Neural progenitor cell (in vitro differentiated cells): ENCODE data around the gene NAA15. TPM values are rescaled to one million over a fixed set of nuclear protein-coding genes. Genes with fewer than 3 reads are reported as not detected.

Experiments
- DNase-seq: peaks from one replicate; pipeline ENCODE4 v3.0.0-alpha.2; 2016; ENCODE audit warnings: low spot score
- H2AFZ ChIP-seq: fragments of 200-600 bp; sonication (generic); replicated peaks from 2 replicates; pipeline ENCODE4 v1.6.1; 2016; ENCODE audit warnings: antibody characterized with exemption
- H3F3A ChIP-seq: fragments of 200-600 bp; sonication (generic); 2 replicates; pipeline ENCODE4 v1.6.1; 2016; ENCODE audit warnings: antibody characterized with exemption, low read depth
- H3K27ac ChIP-seq: fragments of 200-600 bp; sonication (generic); 2 replicates; pipeline ENCODE4 v1.5.1; 2016; ENCODE audit warnings: mild to moderate bottlenecking
- H3K27me3 ChIP-seq: fragments of 200-600 bp; sonication (generic); 2 replicates; pipeline ENCODE4 v1.6.1; 2016; ENCODE audit warnings: mild to moderate bottlenecking, moderate library complexity
- H3K36me3 ChIP-seq: fragments of 200-600 bp; sonication (generic); 2 replicates; pipeline ENCODE4 v1.5.1; 2016
- H3K4me1 ChIP-seq: fragments of 200-600 bp; sonication (generic); 2 replicates; pipeline ENCODE4 v1.6.1; 2016; ENCODE audit warnings: mixed run types
- H3K4me2 ChIP-seq: fragments of 200-600 bp; sonication (generic); 2 replicates; pipeline ENCODE4 v1.6.1; 2016
- H3K4me3 ChIP-seq: fragments of 200-600 bp; sonication (generic); 2 replicates; pipeline ENCODE4 v1.5.1; 2016
- H3K79me2 ChIP-seq: fragments of 200-600 bp; sonication (generic); 2 replicates; pipeline ENCODE4 v1.6.1; 2016; ENCODE audit warnings: low read depth
- H3K9ac ChIP-seq: fragments of 200-600 bp; sonication (generic); 2 replicates; pipeline ENCODE4 v1.6.1; 2016
- H3K9me3 ChIP-seq: fragments of 200-600 bp; sonication (generic); 2 replicates; pipeline ENCODE4 v1.5.1; 2016; ENCODE audit warnings: low read depth
- H4K20me1 ChIP-seq: fragments of 200-600 bp; sonication (generic); 2 replicates; pipeline ENCODE4 v1.6.1; 2016; ENCODE audit warnings: low read depth
- H3K27ac Mint-ChIP-seq: 3 replicates; pipeline ENCODE4 v1.8.0; 2021; ENCODE audit warnings: mixed read lengths
- H3K27me3 Mint-ChIP-seq: 2 replicates; pipeline ENCODE4 v1.8.0; 2022; ENCODE audit warnings: low read depth, mild to moderate bottlenecking, inconsistent platforms, moderate library complexity, mixed read lengths; ENCODE audit not compliant: insufficient read depth
- H3K36me3 Mint-ChIP-seq: 3 replicates; pipeline ENCODE4 v1.8.0; 2021; ENCODE audit warnings: mixed read lengths
- H3K4me1 Mint-ChIP-seq: 3 replicates; pipeline ENCODE4 v1.8.0; 2021; ENCODE audit warnings: mixed read lengths
- H3K4me3 Mint-ChIP-seq: 3 replicates; pipeline ENCODE4 v1.8.0; 2021; ENCODE audit warnings: mild to moderate bottlenecking, moderate library complexity, mixed read lengths
- H3K9me3 Mint-ChIP-seq: 3 replicates; pipeline ENCODE4 v1.8.0; 2020; ENCODE audit warnings: mixed read lengths
- EZH2 ChIP-seq: fragments of 200-600 bp; sonication (generic); IDR thresholded peaks from 2 replicates; pipeline ENCODE4 v1.6.1; 2017; ENCODE audit warnings: antibody characterized with exemption, mild to moderate bottlenecking, moderate library complexity
- EZH2phosphoT487 ChIP-seq: fragments of 200-600 bp; sonication (generic); IDR thresholded peaks from 2 replicates; pipeline ENCODE4 v1.6.1; 2017; ENCODE audit warnings: antibody characterized with exemption
- total RNA-seq: library from RNA; depleted of rRNA; stranded (reverse); fragments of >200 nt; gene quantifications from 2 replicates; pipeline ENCODE4 v1.2.3, GENCODE V29; 2015; ENCODE audit warnings: low replicate concordance
- TF ChIP-seq, protein P1 (sequence below): fragments of 200-600 bp; sonication (generic); IDR thresholded peaks from 2 replicates; pipeline ENCODE4 v1.5.1; 2017; ENCODE audit warnings: antibody characterized with exemption, mild to moderate bottlenecking

NAA15 gene
- total RNA-seq, 1 donor from 2014 or later: 69.0 TPM

DNA sequence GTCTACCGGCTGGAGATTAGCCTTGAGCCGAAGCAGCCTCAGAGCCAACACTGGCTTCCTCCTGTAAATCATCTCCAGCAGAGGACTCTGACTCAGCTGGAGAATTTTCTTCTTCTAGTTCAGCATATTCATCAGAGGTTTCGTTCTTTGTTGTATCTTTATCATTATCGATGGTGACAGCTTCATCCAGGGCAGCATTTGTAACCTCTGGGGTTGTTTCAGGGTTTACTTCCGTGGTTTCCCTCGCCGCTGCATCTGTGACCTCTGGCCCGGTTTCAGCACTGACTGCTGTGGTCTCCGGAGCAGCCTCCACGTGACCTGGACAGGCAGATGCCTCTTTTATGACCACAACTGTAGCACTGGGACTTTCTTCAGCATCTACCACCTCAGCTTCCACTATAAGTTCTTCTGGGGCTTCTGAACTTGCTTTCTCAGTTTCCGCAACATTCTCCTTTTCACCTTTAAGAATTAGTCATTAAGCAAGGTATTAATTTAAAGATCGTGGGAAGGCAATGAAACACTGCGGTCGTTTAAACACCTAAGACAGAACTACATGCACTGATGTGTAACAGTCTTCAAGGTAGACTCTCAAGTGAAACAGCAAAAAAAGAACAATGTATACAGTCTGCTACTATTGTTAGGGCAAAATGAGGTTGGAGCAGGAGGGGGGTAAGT is 34.6 kb upstream of the NAA15 start:
- H3K9me3 ChIP-seq: no peaks in the 10 kb centered on the region
- Mint-ChIP-seq H3K27me3 (no peaks in the 10 kb centered on the region), H3K4me1 (peaks cover 15% of the 10 kb centered on the region), H3K36me3 (no peaks in the 10 kb centered on the region), H3K4me3 (peak overlapping the region; percentile 64), H3K9me3 (no peaks in the 10 kb centered on the region), H3K27ac (no peak overlapping the region)
- TF ChIP-seq, protein P1, sequence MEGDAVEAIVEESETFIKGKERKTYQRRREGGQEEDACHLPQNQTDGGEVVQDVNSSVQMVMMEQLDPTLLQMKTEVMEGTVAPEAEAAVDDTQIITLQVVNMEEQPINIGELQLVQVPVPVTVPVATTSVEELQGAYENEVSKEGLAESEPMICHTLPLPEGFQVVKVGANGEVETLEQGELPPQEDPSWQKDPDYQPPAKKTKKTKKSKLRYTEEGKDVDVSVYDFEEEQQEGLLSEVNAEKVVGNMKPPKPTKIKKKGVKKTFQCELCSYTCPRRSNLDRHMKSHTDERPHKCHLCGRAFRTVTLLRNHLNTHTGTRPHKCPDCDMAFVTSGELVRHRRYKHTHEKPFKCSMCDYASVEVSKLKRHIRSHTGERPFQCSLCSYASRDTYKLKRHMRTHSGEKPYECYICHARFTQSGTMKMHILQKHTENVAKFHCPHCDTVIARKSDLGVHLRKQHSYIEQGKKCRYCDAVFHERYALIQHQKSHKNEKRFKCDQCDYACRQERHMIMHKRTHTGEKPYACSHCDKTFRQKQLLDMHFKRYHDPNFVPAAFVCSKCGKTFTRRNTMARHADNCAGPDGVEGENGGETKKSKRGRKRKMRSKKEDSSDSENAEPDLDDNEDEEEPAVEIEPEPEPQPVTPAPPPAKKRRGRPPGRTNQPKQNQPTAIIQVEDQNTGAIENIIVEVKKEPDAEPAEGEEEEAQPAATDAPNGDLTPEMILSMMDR: no peak
- H3K27me3 ChIP-seq: no peaks in the 10 kb centered on the region
- no peaks in the 10 kb centered on the region for H4K20me1 ChIP-seq
- peak overlapping the region; percentile 60 for H3K4me2 ChIP-seq
- peak overlapping the region; percentile 73 for H2AFZ ChIP-seq
- no peaks in the 10 kb centered on the region for H3K36me3 ChIP-seq
- H3K9ac ChIP-seq: no peak overlapping the region
- H3F3A ChIP-seq: no peaks in the 10 kb centered on the region
- H3K79me2 ChIP-seq: no peaks in the 10 kb centered on the region
- H3K4me1 ChIP-seq: peaks cover 11% of the 10 kb centered on the region
- peak; percentile 35 for DNase-seq
- no peak overlapping the region for H3K27ac ChIP-seq
- no peak overlapping the region for H3K4me3 ChIP-seq

DNA sequence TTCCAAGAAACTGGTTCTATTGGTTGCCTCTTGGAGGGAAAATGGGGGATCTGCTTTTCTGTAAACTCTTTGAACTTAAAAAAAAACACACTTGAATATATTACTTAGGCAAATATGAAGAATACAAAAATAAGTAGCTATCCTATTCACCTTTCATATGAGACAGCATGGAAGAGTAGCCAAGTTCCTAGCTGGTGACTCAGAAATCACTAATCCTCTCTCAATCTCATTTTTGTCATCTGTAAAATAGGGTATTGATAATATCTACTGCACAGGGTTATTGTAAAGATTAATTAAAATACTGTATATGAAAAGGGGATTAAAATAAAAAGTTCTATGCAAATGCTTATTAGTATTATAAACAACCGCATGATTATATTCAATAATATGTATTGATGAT is 34.0 kb upstream of the NAA15 start:
- no peak overlapping the region for H3K4me3 ChIP-seq
- H3K79me2 ChIP-seq: no peaks in the 10 kb centered on the region
- no peaks in the 10 kb centered on the region for H3F3A ChIP-seq
- no peaks in the 10 kb centered on the region for H3K36me3 Mint-ChIP-seq
- H3K4me2 ChIP-seq: peak overlapping the region; percentile 60
- no peak overlapping the region for H3K27ac Mint-ChIP-seq
- H2AFZ ChIP-seq: peak overlapping the region; percentile 73
- H3K27ac ChIP-seq: no peak overlapping the region
- no peaks in the 10 kb centered on the region for H3K36me3 ChIP-seq
- no peaks in the 10 kb centered on the region for H4K20me1 ChIP-seq
- no peaks in the 10 kb centered on the region for H3K27me3 ChIP-seq
- TF ChIP-seq, protein P1: no peak
- TF ChIP-seq EZH2phosphoT487 (no peak), EZH2 (no peak)
- DNase-seq: no peak
- no peak overlapping the region for H3K4me3 Mint-ChIP-seq
- peaks cover 15% of the 10 kb centered on the region for H3K4me1 Mint-ChIP-seq
- H3K9me3 ChIP-seq: no peaks in the 10 kb centered on the region
- no peak overlapping the region for H3K9ac ChIP-seq
- H3K9me3 Mint-ChIP-seq: no peaks in the 10 kb centered on the region
- H3K27me3 Mint-ChIP-seq: no peaks in the 10 kb centered on the region
- peaks cover 11% of the 10 kb centered on the region for H3K4me1 ChIP-seq

DNA sequence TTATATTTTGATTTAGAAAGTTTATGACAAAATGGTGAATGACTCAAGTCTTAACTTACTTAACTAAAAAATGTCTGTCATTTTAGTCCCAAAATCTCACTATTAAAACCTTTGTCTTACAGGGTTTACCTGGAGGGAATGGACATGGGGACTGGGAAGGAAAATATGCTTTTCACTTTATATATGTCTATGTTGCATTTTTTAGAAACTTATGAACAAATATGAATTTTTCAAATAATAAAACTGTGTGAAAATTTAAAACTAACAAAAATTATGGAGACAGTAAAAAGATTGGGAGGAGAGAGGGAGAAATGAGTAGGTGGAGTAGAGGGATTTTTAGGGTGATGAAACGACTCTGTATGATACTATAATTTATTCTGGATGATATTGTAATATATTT is 27.5 kb upstream of the NAA15 start:
- Mint-ChIP-seq H3K4me1 (peaks cover 2% of the 10 kb centered on the region), H3K27me3 (peaks cover 5% of the 10 kb centered on the region), H3K36me3 (no peaks in the 10 kb centered on the region), H3K4me3 (no peak overlapping the region), H3K9me3 (no peaks in the 10 kb centered on the region), H3K27ac (no peak overlapping the region)
- DNase-seq: no peak
- peaks cover 2% of the 10 kb centered on the region for H3F3A ChIP-seq
- H3K9ac ChIP-seq: no peak overlapping the region
- H3K27me3 ChIP-seq: peaks cover 26% of the 10 kb centered on the region
- H3K36me3 ChIP-seq: no peaks in the 10 kb centered on the region
- no peaks in the 10 kb centered on the region for H3K9me3 ChIP-seq
- no peaks in the 10 kb centered on the region for H3K4me1 ChIP-seq
- H3K4me3 ChIP-seq: no peak overlapping the region
- no peak overlapping the region for H2AFZ ChIP-seq
- H3K79me2 ChIP-seq: no peaks in the 10 kb centered on the region
- no peaks in the 10 kb centered on the region for H4K20me1 ChIP-seq
- no peak overlapping the region for H3K4me2 ChIP-seq
- TF ChIP-seq, protein P1: no peak
- TF ChIP-seq EZH2phosphoT487 (no peak), EZH2 (no peak)
- H3K27ac ChIP-seq: no peak overlapping the region
